Right lobe of liver (tissue), 6 donors: ENCODE measurements around the gene NUMA1. TPM values are rescaled to one million over a fixed set of nuclear protein-coding genes. Genes with fewer than 3 reads are reported as not detected.

ENCODE experiments used
- ATAC-seq, 4 donors: fragments of 200-7000 bp; cut with Tn5 transposase; one replicate each; pipeline ENCODE4 v1.9.1; 2020; ENCODE audit warnings: mild to moderate bottlenecking in 4 of 4, moderate library complexity in 4 of 4
- DNase-seq, 3 donors: peaks; one replicate each; pipeline ENCODE4 v3.0.0-alpha.2; 2020
- H3K27ac ChIP-seq, 3 donors: fragments of 200-600 bp; one replicate each; pipeline ENCODE4 v1.8.0; 2022
- H3K27me3 ChIP-seq, 2 donors: fragments of 200-600 bp; one replicate each; pipeline ENCODE4 v1.8.0; 2022
- H3K36me3 ChIP-seq, 4 donors: fragments of 200-600 bp; sonication (generic) in 1 of 4; one replicate each; pipeline versions ENCODE4 v1.5.1 to v1.8.0; 2017 to 2022; ENCODE audit warnings: control low read depth in 1 of 4
- H3K4me1 ChIP-seq, 4 donors: fragments of 200-600 bp; sonication (generic) in 1 of 4; one replicate each; pipeline versions ENCODE4 v1.5.1 to v1.8.0; 2017 to 2022; ENCODE audit warnings: control low read depth in 1 of 4
- H3K4me3 ChIP-seq, 3 donors: fragments of 200-600 bp; one replicate each; pipeline ENCODE4 v1.8.0; 2022
- H3K9me3 ChIP-seq, 4 donors: fragments of 200-600 bp; sonication (generic) in 1 of 4; one replicate each; pipeline versions ENCODE4 v1.5.1 to v1.8.0; 2017 to 2022; ENCODE audit warnings: control low read depth in 1 of 4
- POLR2A ChIP-seq: fragments of 450-650 bp; IDR thresholded peaks from one replicate; pipeline ENCODE4 v1.6.1; 2017; ENCODE audit warnings: antibody characterized with exemption, mild to moderate bottlenecking
- WGBS: methylation state at CpG from one replicate; pipeline ENCODE4 v1.1.6; 2018; ENCODE audit warnings: low coverage, low lambda C conversion rate; ENCODE audit not compliant: insufficient coverage; ENCODE audit errors: missing lambda C conversion rate; 5-methylcytosine and 5-hydroxymethylcytosine counted together
- intact Hi-C, 2 donors: fragments of 100-400 bp; cut with DNase I; formaldehyde crosslinking; loops; one replicate each; pipeline versions ENCODE4 v1.11.2 to v1.14.1; 2022
- long read RNA-seq: library from polyadenylated mRNA; unstranded; transcript quantifications from one replicate; pipeline ENCODE4 v2.0.0, GENCODE V29; 2019
- total RNA-seq, 6 experiments: library from RNA; depleted of rRNA in 2 of 6; stranded (reverse); fragments of >200 nt in 2 of 6; fragmentation: NEBNext Ultra II Directional in 3 of 6; extraction: Animal tissue kit (Norgen Biotek cat#: 25700) in 3 of 6; gene quantifications; one replicate each; pipeline versions ENCODE4 v1.1.0 to v1.2.4, GENCODE V29; 2016 to 2023
- TF ChIP-seq, protein P1 (sequence below), 4 donors: fragments of 200-600 bp in 3 of 4; fragments of 450-650 bp in 1 of 4; IDR thresholded peaks; one replicate each; pipeline versions ENCODE4 v1.5.1 to v1.8.0; 2016 to 2022; ENCODE audit warnings: antibody characterized with exemption in 4 of 4, mild to moderate bottlenecking in 2 of 4
- donor health status: DM: no; HTN: yes; CAD: no.
- donor health status: DM: no; HTN: no; CAD: no.
- donor health status: DM: no; HTN: no; CAD: no.
- donor health status: DM: no; HTN: yes; CAD: no.
- donor health status: DM: no; HTN: yes; CAD: no.

NUMA1 gene, protein sequence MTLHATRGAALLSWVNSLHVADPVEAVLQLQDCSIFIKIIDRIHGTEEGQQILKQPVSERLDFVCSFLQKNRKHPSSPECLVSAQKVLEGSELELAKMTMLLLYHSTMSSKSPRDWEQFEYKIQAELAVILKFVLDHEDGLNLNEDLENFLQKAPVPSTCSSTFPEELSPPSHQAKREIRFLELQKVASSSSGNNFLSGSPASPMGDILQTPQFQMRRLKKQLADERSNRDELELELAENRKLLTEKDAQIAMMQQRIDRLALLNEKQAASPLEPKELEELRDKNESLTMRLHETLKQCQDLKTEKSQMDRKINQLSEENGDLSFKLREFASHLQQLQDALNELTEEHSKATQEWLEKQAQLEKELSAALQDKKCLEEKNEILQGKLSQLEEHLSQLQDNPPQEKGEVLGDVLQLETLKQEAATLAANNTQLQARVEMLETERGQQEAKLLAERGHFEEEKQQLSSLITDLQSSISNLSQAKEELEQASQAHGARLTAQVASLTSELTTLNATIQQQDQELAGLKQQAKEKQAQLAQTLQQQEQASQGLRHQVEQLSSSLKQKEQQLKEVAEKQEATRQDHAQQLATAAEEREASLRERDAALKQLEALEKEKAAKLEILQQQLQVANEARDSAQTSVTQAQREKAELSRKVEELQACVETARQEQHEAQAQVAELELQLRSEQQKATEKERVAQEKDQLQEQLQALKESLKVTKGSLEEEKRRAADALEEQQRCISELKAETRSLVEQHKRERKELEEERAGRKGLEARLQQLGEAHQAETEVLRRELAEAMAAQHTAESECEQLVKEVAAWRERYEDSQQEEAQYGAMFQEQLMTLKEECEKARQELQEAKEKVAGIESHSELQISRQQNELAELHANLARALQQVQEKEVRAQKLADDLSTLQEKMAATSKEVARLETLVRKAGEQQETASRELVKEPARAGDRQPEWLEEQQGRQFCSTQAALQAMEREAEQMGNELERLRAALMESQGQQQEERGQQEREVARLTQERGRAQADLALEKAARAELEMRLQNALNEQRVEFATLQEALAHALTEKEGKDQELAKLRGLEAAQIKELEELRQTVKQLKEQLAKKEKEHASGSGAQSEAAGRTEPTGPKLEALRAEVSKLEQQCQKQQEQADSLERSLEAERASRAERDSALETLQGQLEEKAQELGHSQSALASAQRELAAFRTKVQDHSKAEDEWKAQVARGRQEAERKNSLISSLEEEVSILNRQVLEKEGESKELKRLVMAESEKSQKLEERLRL (N-terminal part only)
- 10 to 100 TPM; 47.3 to 62.5 (median 54.5) TPM for total RNA-seq
- long read RNA-seq, partial matches to known transcripts: 5 of 5 reads
- long read RNA-seq, other reads (novel, unspliced or antisense): 0 of 5 reads

DNA sequence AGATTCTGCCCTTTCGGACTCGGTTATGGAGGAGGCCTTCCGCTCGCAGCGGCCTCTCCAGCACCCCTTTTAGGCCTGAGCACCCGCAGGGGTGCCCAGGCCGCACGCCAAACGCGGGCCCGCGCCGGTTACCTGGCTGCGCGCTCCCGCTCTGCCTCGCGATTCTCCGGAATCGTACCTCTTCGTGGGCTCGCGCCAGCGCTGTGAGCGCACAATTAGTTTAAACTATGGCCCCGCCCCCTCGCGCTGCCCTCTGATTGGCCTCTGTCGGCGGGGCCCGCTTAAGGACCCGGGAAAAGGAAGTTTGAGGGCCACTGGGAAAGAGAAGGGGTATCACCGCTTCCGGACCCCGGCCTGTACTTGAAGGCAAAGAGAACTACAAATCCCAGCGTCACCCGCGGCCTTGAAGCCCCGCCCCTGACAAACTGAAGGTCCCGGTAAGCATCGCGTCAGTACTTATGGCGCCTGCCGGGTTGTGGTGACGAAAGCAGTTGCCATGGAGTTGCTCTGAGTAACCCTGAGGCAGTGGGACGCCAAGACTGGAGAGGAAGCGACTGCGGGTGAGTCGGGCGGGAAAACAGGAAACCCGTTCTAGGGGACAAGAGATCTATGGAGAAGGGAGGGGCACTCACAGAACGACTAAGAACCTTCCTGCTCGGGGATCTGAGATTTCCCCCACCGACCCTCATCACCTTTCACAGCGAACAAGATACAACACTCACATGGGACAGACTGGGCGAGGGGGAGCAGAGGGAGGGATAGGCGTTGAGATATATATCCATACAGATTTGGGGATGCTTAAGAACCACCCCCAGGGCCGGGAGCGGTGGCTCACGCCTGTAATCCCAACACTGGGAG, at the start of gene NUMA1, which contains the start of gene LRRC51:
Gene NUMA1 (minus strand): TSS at position 217 of the 858 bp plus-strand sequence. CDS start 44,599 bp downstream, outside the sequence.
Gene LRRC51 (plus strand): TSS at position 525 of the 858 bp plus-strand sequence. CDS start 8,234 bp downstream, outside the sequence.
- peak; percentile 95 to 98 (median 96) for ATAC-seq
- Histone ChIP-seq H3K36me3 (no peaks in the 10 kb centered on the region), H3K4me1 (peaks cover 0 to 10% (median 0%) of the 10 kb centered on the region in 4 donors), H3K9me3 (no peaks in the 10 kb centered on the region), H3K4me3 (peak within 1 kb of the TSS; percentile 72 to 74 (median 72)), H3K27ac (peak within 1 kb of the TSS; percentile 81 to 86 (median 82)), H3K27me3 (no peaks in the 10 kb centered on the region)
- WGBS: 1% methylated on average over 30 of the region's 60 CpGs
- DNase-seq: peak; percentile 98 to 100 (median 99)
- TF ChIP-seq, protein P1, sequence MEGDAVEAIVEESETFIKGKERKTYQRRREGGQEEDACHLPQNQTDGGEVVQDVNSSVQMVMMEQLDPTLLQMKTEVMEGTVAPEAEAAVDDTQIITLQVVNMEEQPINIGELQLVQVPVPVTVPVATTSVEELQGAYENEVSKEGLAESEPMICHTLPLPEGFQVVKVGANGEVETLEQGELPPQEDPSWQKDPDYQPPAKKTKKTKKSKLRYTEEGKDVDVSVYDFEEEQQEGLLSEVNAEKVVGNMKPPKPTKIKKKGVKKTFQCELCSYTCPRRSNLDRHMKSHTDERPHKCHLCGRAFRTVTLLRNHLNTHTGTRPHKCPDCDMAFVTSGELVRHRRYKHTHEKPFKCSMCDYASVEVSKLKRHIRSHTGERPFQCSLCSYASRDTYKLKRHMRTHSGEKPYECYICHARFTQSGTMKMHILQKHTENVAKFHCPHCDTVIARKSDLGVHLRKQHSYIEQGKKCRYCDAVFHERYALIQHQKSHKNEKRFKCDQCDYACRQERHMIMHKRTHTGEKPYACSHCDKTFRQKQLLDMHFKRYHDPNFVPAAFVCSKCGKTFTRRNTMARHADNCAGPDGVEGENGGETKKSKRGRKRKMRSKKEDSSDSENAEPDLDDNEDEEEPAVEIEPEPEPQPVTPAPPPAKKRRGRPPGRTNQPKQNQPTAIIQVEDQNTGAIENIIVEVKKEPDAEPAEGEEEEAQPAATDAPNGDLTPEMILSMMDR (IDR thresholded peaks at IDR 0.05): no peak
- peak; percentile 37 for TF ChIP-seq POLR2A
- intact Hi-C loops: no loop called here

DNA sequence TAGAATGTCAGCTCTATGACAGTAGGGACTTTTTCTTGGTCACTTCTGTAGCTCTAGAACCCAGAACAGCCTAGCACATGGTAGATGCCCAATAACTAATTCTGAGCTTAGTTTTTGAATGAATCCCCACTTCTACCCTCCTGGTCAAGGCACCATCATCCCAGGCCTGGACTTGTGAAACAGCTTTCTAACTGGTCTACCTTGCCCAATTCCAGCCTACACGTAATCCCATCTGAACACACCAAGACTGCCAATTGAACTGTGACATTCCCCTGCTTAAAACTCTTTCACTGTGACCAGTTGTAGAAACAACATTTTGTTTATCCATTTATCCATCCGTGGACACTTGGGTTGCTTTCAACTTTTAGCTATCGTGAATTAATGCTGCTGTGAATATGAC, 49.0 kb upstream of the NUMA1 start:
- intact Hi-C loops: no loop called here
- no peak overlapping the region for H3K4me3 ChIP-seq
- H3K36me3 ChIP-seq: no peaks in the 10 kb centered on the region
- TF ChIP-seq, protein P1 (IDR thresholded peaks at IDR 0.05): no peak
- no peak for TF ChIP-seq POLR2A
- WGBS: 77% methylated on average over 3 of the region's 3 CpGs
- no peaks in the 10 kb centered on the region for H3K27me3 ChIP-seq
- H3K4me1 ChIP-seq: no peaks in the 10 kb centered on the region
- no peak overlapping the region for H3K27ac ChIP-seq
- H3K9me3 ChIP-seq: no peaks in the 10 kb centered on the region
- ATAC-seq (no peak), DNase-seq (peak in 1 of 3 donors; percentile 9)

DNA sequence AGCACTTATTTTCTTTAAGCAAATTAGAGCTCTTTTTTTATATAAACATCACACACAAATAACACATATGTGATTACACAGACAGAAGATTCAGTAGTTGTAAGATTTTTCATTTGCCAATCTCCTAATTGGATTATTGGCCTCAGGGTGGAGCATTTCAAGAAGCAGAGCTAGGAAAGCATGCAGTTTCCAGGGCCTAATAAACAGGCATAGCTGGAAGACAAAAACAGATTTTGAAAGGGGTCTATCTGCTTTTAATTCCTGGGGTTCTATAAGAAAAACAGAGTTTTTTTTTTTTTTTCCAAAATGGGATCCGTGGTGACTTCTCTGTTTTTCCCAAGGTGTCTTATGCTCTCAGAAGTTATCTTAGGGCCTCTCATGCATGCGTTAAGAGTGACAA, 47.6 kb upstream of the NUMA1 start:
- Histone ChIP-seq H3K27me3 (no peaks in the 10 kb centered on the region), H3K36me3 (no peaks in the 10 kb centered on the region), H3K27ac (no peak overlapping the region), H3K4me1 (no peaks in the 10 kb centered on the region), H3K4me3 (no peak overlapping the region), H3K9me3 (no peaks in the 10 kb centered on the region)
- ATAC-seq (no peak), DNase-seq (no peak)
- intact Hi-C loops: no loop called here
- TF ChIP-seq, protein P1 (IDR thresholded peaks at IDR 0.05): no peak
- TF ChIP-seq POLR2A: no peak
- 43% methylated on average over 2 of the region's 2 CpGs for WGBS
